Measurements from ENCODE around the gene CSRP2.

CSRP2 gene

GRCh38 chr12:76878899-76879709, at the start of gene CSRP2:
Gene CSRP2, minus strand, starts transcription at chr12:76879019. Its CDS starts 12,759 bp downstream, at chr12:76866260.
- no peaks in the 10 kb centered on the region for H3K36me3 ChIP-seq (ENCODE audit: low read length)
- no peaks in the 10 kb centered on the region for H4K20me1 ChIP-seq (ENCODE audit: low read depth, low read length)
- H3K27me3 ChIP-seq (ENCODE audit: low read length), result no peaks in the 10 kb centered on the region
- H3K4me3 ChIP-seq (ENCODE audit: insufficient read depth, low read length, poor library complexity, severe bottlenecking), result peak within 1 kb of the TSS; percentile 58
- peak within 1 kb of the TSS; percentile 51 for H3K9ac ChIP-seq (ENCODE audit: low read length)
- no peaks in the 10 kb centered on the region for H3K79me2 ChIP-seq (ENCODE audit: insufficient read depth, low read length)
- H3K27ac ChIP-seq (ENCODE audit: low read depth, low read length), result no peak within 1 kb of the TSS
- TF ChIP-seq CTCF (IDR thresholded peaks at IDR 0.05; ENCODE audit: insufficient read depth, low read length, poor library complexity, severe bottlenecking) (no peak), EZH2phosphoT487 (conservative IDR thresholded peaks at IDR 0.05; ENCODE audit: low read length) (no peak)
- H2AFZ ChIP-seq (ENCODE audit: low read depth, low read length, severe bottlenecking), result peak within 1 kb of the TSS; percentile 98
- H3K9me3 ChIP-seq (ENCODE audit: insufficient read depth, low read length), result no peaks in the 10 kb centered on the region
- no peaks in the 10 kb centered on the region for H3F3A ChIP-seq (ENCODE audit: insufficient read depth)
- no peaks in the 10 kb centered on the region for H3K9me2 ChIP-seq (replicated peaks; ENCODE audit: insufficient read depth, low read length)
- peak within 1 kb of the TSS; percentile 78 for H3K4me2 ChIP-seq (ENCODE audit: low read depth, low read length, poor library complexity, severe bottlenecking)

DNA sequence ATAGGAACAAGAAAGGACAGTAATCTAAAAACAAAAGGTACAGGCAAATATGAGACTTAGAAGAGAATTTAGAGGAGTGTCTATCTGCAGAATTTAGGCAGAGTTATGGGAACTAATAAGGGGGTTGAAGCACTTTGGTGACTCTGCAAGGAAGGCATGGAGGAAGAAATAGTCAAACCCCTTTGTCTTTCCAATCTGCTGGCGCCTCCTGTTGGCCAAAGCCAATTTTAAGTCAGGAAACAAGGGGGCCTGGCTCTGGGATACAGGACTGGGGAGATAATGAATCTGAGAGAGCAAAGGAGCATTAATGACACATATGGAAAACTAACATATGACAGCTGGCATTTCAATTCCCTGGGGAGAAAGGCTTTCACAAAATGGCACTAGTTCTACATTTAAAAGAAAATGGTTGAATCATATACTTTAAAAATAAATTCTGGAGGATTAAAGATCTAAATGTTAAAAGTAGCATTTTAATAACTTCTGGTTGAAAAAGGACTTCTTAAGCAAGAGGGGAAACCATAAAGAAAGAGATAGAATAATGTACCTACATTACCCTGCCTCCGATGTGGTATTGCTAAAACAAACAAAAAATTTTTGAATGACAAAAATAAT, 48.5 kb upstream of the CSRP2 start:
- Histone ChIP-seq H4K20me1 (ENCODE audit: low read depth, low read length) (no peaks in the 10 kb centered on the region), H3K9me3 (ENCODE audit: insufficient read depth, low read length) (no peaks in the 10 kb centered on the region), H3K27me3 (ENCODE audit: low read length) (no peaks in the 10 kb centered on the region), H3K4me2 (ENCODE audit: low read depth, low read length, poor library complexity, severe bottlenecking) (no peak overlapping the region), H3K9me2 (replicated peaks; ENCODE audit: insufficient read depth, low read length) (no peaks in the 10 kb centered on the region), H3K36me3 (ENCODE audit: low read length) (no peaks in the 10 kb centered on the region), H3K27ac (ENCODE audit: low read depth, low read length) (no peak overlapping the region), H3K4me3 (ENCODE audit: insufficient read depth, low read length, poor library complexity, severe bottlenecking) (no peak overlapping the region), H3K79me2 (ENCODE audit: insufficient read depth, low read length) (no peaks in the 10 kb centered on the region), H2AFZ (ENCODE audit: low read depth, low read length, severe bottlenecking) (no peak overlapping the region), H3F3A (ENCODE audit: insufficient read depth) (no peaks in the 10 kb centered on the region), H3K9ac (ENCODE audit: low read length) (no peak overlapping the region)
- TF ChIP-seq CTCF (IDR thresholded peaks at IDR 0.05; ENCODE audit: insufficient read depth, low read length, poor library complexity, severe bottlenecking) (no peak), EZH2phosphoT487 (conservative IDR thresholded peaks at IDR 0.05; ENCODE audit: low read length) (no peak)

GRCh38 chr12:76925135-76925534, 46.3 kb upstream of the CSRP2 start:
- Histone ChIP-seq H4K20me1 (ENCODE audit: low read depth, low read length) (no peaks in the 10 kb centered on the region), H2AFZ (ENCODE audit: low read depth, low read length, severe bottlenecking) (no peak overlapping the region), H3K9me3 (ENCODE audit: insufficient read depth, low read length) (no peaks in the 10 kb centered on the region)

More at GRCh38 chr12:76925135-76925534, 46.3 kb upstream of the CSRP2 start:
- Histone ChIP-seq H3K27ac (ENCODE audit: low read depth, low read length) (no peak overlapping the region), H3K9me2 (replicated peaks; ENCODE audit: insufficient read depth, low read length) (no peaks in the 10 kb centered on the region), H3F3A (ENCODE audit: insufficient read depth) (no peaks in the 10 kb centered on the region), H3K79me2 (ENCODE audit: insufficient read depth, low read length) (no peaks in the 10 kb centered on the region), H3K27me3 (ENCODE audit: low read length) (no peaks in the 10 kb centered on the region), H3K36me3 (ENCODE audit: low read length) (no peaks in the 10 kb centered on the region), H3K4me3 (ENCODE audit: insufficient read depth, low read length, poor library complexity, severe bottlenecking) (no peak overlapping the region), H3K9ac (ENCODE audit: low read length) (no peak overlapping the region), H3K4me2 (ENCODE audit: low read depth, low read length, poor library complexity, severe bottlenecking) (no peak overlapping the region)
- TF ChIP-seq EZH2phosphoT487 (conservative IDR thresholded peaks at IDR 0.05; ENCODE audit: low read length) (no peak), CTCF (IDR thresholded peaks at IDR 0.05; ENCODE audit: insufficient read depth, low read length, poor library complexity, severe bottlenecking) (no peak)
